Neural cell (in vitro differentiated cells): ENCODE data around the gene MMADHC. TPM values are rescaled to one million over a fixed set of nuclear protein-coding genes. Genes with fewer than 3 reads are reported as not detected.

Experiments used
- H2AFZ ChIP-seq: fragments of 200-600, 300-800 bp; sonication (generic), shearing (Covaris generic); 2 replicates; pipeline ENCODE4 v1.6.0; 2014; ENCODE audit warnings: low read depth, mild to moderate bottlenecking, antibody characterized with exemption, low read length, moderate library complexity
- H3F3A ChIP-seq: fragments of 200-600 bp; shearing (Covaris generic); 2 replicates; pipeline ENCODE4 v1.6.1; 2016; ENCODE audit warnings: mild to moderate bottlenecking, moderate library complexity, mixed read lengths, antibody characterized with exemption, low read length; ENCODE audit not compliant: insufficient read depth, poor library complexity, severe bottlenecking
- H3K27ac ChIP-seq: fragments of 200-600, 300-800 bp; sonication (generic), shearing (Covaris generic); 2 replicates; pipeline ENCODE4 v1.5.1; 2014; ENCODE audit warnings: mild to moderate bottlenecking, low read length, moderate library complexity
- H3K27me3 ChIP-seq: fragments of 300-800, 200-600 bp; sonication (generic), shearing (Covaris generic); 2 replicates; pipeline ENCODE4 v1.6.0; 2014; ENCODE audit warnings: mild to moderate bottlenecking, low read depth, low read length, moderate library complexity; ENCODE audit not compliant: insufficient read depth
- H3K36me3 ChIP-seq: fragments of 300-800, 200-600 bp; sonication (generic), shearing (Covaris generic); 2 replicates; pipeline ENCODE4 v1.5.1; 2014; ENCODE audit warnings: mild to moderate bottlenecking, antibody characterized with exemption, low read length, moderate library complexity; ENCODE audit not compliant: insufficient read depth
- H3K4me2 ChIP-seq: fragments of 300-800, 200-600 bp; sonication (generic), shearing (Covaris generic); 2 replicates; pipeline ENCODE4 v1.6.0; 2014; ENCODE audit warnings: mild to moderate bottlenecking, low read length
- H3K4me3 ChIP-seq: fragments of 300-800, 200-600 bp; sonication (generic), shearing (Covaris generic); 2 replicates; pipeline ENCODE4 v1.5.1; 2014; ENCODE audit warnings: mild to moderate bottlenecking, low read length, moderate library complexity
- H3K79me2 ChIP-seq: fragments of 200-600 bp; shearing (Covaris generic); replicated peaks from 2 replicates; pipeline ENCODE4 v1.6.0; 2014; ENCODE audit warnings: mild to moderate bottlenecking, low read length, moderate library complexity; ENCODE audit not compliant: insufficient read depth
- H3K9ac ChIP-seq: fragments of 300-800, 200-600 bp; sonication (generic), shearing (Covaris generic); 2 replicates; pipeline ENCODE4 v1.6.1; 2016; ENCODE audit warnings: mild to moderate bottlenecking, low read length, mixed read lengths
- H3K9me2 ChIP-seq: fragments of 200-600 bp; shearing (Covaris generic); 2 replicates; pipeline ENCODE4 v1.6.1; 2016; ENCODE audit warnings: mild to moderate bottlenecking, low read length, mixed read lengths; ENCODE audit not compliant: insufficient read depth
- H3K9me3 ChIP-seq: fragments of 200-600, 300-800 bp; sonication (generic), shearing (Covaris generic); 2 replicates; pipeline ENCODE4 v1.6.1; 2016; ENCODE audit warnings: mild to moderate bottlenecking, mixed run types, low read length, moderate library complexity, mixed read lengths
- H4K20me1 ChIP-seq: fragments of 200-600 bp; shearing (Covaris generic); 2 replicates; pipeline ENCODE4 v1.6.1; 2016; ENCODE audit warnings: mild to moderate bottlenecking, mixed run types; ENCODE audit not compliant: insufficient read depth
- CTCF ChIP-seq: fragments of 450-650 bp; IDR thresholded peaks from 2 replicates; pipeline ENCODE4 v1.5.1; 2014; ENCODE audit warnings: antibody characterized with exemption, mild to moderate bottlenecking, moderate library complexity; ENCODE audit not compliant: poor library complexity, severe bottlenecking
- EP300 ChIP-seq: fragments of 450-650 bp; conservative IDR thresholded peaks from 2 replicates; pipeline ENCODE4 v1.6.1; 2014; ENCODE audit warnings: antibody characterized with exemption, mild to moderate bottlenecking, moderate library complexity; ENCODE audit not compliant: poor library complexity, severe bottlenecking
- EZH2 ChIP-seq: fragments of 200-600, 300-800 bp; shearing (Covaris generic), sonication (generic); IDR thresholded peaks from 2 replicates; pipeline ENCODE4 v1.6.1; 2014; ENCODE audit warnings: antibody characterized with exemption, low read length, borderline replicate concordance, mild to moderate bottlenecking; ENCODE audit not compliant: insufficient read depth, poor library complexity, severe bottlenecking
- MXI1 ChIP-seq: fragments of 450-650 bp; conservative IDR thresholded peaks from 2 replicates; pipeline ENCODE4 v1.6.1; 2014; ENCODE audit warnings: antibody characterized with exemption, mild to moderate bottlenecking; ENCODE audit not compliant: poor library complexity, severe bottlenecking
- POLR2AphosphoS5 ChIP-seq: IDR thresholded peaks from 2 replicates; pipeline ENCODE4 v1.6.1; 2012
- RAD21 ChIP-seq: fragments of 450-650 bp; conservative IDR thresholded peaks from 2 replicates; pipeline ENCODE4 v1.6.1; 2014; ENCODE audit warnings: antibody characterized with exemption, mild to moderate bottlenecking, moderate library complexity
- REST ChIP-seq: IDR thresholded peaks from 2 replicates; pipeline ENCODE4 v1.6.1; 2012; ENCODE audit warnings: borderline replicate concordance
- SMC3 ChIP-seq: fragments of 450-650 bp; conservative IDR thresholded peaks from 2 replicates; pipeline ENCODE4 v1.6.1; 2014; ENCODE audit warnings: antibody characterized with exemption, mild to moderate bottlenecking, moderate library complexity; ENCODE audit not compliant: poor library complexity
- TAF1 ChIP-seq: IDR thresholded peaks from 2 replicates; pipeline ENCODE4 v1.6.1; 2012; ENCODE audit warnings: low read depth
- polyA plus RNA-seq: library from polyadenylated mRNA; depleted of rRNA; stranded (reverse); fragments of >200 nt; gene quantifications from 2 replicates; pipeline ENCODE4 v1.2.3, GENCODE V29; 2014

The MMADHC gene
- polyA plus RNA-seq, 1 donor from 2014 or later: 250 TPM

- TF ChIP-seq MXI1 (no peak), EP300 (no peak)
- Histone ChIP-seq H3K27me3 (no peaks in the 10 kb centered on the region), H3K27ac (peak overlapping the region; percentile 97), H3K9ac (peak overlapping the region; percentile 97), H3K9me2 (no peaks in the 10 kb centered on the region), H3K79me2 (peaks cover 50% of the 10 kb centered on the region), H3K9me3 (no peaks in the 10 kb centered on the region), H3F3A (no peaks in the 10 kb centered on the region), H4K20me1 (no peaks in the 10 kb centered on the region), H3K4me3 (peak overlapping the region; percentile 79), H3K36me3 (peaks cover 5% of the 10 kb centered on the region), H3K4me2 (peak overlapping the region; percentile 88), H2AFZ (no peak overlapping the region)
Measured at GRCh38 chr2:149585166-149585885, 2.2 kb downstream of the MMADHC start.

GRCh38 chr2:149579972-149580882 lies 7.3 kb downstream of the MMADHC start:
- peaks cover 11% of the 10 kb centered on the region for H3K36me3 ChIP-seq
- H2AFZ ChIP-seq: no peak overlapping the region
- peaks cover 29% of the 10 kb centered on the region for H3K79me2 ChIP-seq
- H3K4me2 ChIP-seq: no peak overlapping the region
- TF ChIP-seq REST (no peak), TAF1 (no peak), MXI1 (no peak)
- H3K9me2 ChIP-seq: no peaks in the 10 kb centered on the region
- no peaks in the 10 kb centered on the region for H3K27me3 ChIP-seq
- no peak overlapping the region for H3K27ac ChIP-seq
- no peak overlapping the region for H3K4me3 ChIP-seq
- H3K9me3 ChIP-seq: no peaks in the 10 kb centered on the region
- no peaks in the 10 kb centered on the region for H3F3A ChIP-seq
- H3K9ac ChIP-seq: no peak overlapping the region
- H4K20me1 ChIP-seq: no peaks in the 10 kb centered on the region

- no peaks in the 10 kb centered on the region for H3K27me3 ChIP-seq
- H3K4me3 ChIP-seq: no peak overlapping the region
- no peaks in the 10 kb centered on the region for H3F3A ChIP-seq
- no peaks in the 10 kb centered on the region for H3K9me3 ChIP-seq
- no peaks in the 10 kb centered on the region for H4K20me1 ChIP-seq
- H3K27ac ChIP-seq: no peak overlapping the region
- no peaks in the 10 kb centered on the region for H3K9me2 ChIP-seq
- H3K79me2 ChIP-seq: no peaks in the 10 kb centered on the region
- no peak overlapping the region for H3K4me2 ChIP-seq
- no peak overlapping the region for H3K9ac ChIP-seq
- H2AFZ ChIP-seq: no peak overlapping the region
- no peak for TF ChIP-seq MXI1
- TF ChIP-seq POLR2AphosphoS5: no peak
- TF ChIP-seq EZH2: no peak
- TF ChIP-seq CTCF: no peak
- no peak for TF ChIP-seq SMC3
- TF ChIP-seq REST: no peak
- no peak for TF ChIP-seq RAD21
- TF ChIP-seq TAF1: no peak
- no peak for TF ChIP-seq EP300
- peaks cover 14% of the 10 kb centered on the region for H3K36me3 ChIP-seq
Measured at GRCh38 chr2:149577269-149577668, 10.3 kb downstream of the MMADHC start.
